Fibroblast of peridontal ligament (primary cell): Measurements from ENCODE around the gene GPR162.

ENCODE experiments used
- DNase-seq: peaks from one replicate; pipeline ENCODE4 v3.0.0-alpha.2; 2010; ENCODE audit errors: extremely low read depth

The GPR162 gene

DNA sequence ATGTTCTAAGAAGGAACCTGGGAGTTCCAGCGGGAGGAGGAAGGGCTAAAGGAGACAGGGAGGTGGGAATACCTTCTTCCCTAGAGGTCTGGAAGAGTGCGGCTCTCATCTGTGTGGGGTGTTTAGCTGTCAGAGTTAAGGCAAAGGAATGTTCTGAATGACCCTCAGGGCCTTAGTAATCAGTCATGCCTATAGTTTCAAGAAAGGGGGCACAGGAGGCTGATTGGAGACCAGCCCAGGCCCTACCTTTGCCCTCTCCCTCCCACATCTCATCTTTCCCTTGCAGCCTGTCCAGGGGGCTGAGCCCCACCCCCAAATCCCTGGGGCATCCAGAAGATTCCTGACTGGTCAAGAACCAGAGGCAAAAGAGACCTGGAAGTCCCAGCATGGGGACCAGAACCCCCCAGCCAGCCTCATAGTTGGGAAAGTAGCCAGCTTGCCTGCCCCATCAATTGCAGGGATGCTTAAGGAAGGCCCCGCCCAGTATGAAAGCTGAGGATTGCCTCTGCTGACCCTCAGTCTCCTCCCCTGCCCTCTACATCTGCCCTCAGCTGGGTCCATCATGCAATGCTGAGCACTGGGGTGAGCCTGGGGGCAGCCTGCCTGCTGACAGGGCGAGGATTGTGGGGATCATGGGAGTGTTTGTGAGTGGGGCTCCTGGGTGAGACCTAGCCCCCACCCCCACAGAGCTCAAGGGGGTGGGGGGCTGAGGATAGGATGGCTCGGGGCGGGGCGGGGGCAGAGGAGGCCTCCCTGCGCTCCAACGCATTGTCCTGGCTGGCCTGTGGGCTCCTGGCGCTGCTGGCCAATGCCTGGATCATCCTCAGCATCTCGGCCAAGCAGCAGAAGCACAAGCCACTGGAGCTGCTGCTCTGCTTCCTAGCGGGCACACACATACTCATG, 1.8 kb downstream of the GPR162 start:
- DNase-seq: no peak

DNA sequence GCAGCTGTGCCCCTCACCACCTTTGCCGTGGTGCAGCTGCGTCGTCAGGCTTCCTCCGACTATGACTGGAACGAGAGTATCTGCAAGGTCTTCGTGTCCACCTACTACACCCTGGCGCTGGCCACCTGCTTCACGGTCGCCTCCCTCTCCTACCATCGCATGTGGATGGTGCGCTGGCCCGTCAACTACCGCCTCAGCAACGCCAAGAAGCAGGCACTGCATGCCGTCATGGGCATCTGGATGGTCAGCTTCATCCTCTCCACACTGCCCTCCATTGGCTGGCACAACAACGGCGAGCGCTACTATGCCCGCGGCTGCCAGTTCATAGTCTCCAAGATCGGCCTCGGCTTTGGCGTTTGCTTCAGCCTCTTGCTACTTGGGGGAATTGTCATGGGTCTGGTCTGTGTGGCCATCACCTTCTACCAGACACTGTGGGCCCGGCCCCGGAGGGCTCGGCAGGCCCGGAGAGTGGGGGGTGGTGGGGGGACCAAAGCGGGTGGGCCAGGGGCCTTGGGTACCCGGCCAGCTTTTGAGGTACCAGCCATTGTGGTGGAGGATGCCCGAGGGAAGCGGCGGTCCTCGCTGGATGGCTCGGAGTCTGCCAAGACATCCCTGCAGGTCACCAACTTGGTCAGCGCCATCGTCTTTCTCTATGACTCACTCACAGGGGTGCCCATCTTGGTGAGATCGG, 2.6 kb downstream of the GPR162 start:
- DNase-seq: no peak

DNA sequence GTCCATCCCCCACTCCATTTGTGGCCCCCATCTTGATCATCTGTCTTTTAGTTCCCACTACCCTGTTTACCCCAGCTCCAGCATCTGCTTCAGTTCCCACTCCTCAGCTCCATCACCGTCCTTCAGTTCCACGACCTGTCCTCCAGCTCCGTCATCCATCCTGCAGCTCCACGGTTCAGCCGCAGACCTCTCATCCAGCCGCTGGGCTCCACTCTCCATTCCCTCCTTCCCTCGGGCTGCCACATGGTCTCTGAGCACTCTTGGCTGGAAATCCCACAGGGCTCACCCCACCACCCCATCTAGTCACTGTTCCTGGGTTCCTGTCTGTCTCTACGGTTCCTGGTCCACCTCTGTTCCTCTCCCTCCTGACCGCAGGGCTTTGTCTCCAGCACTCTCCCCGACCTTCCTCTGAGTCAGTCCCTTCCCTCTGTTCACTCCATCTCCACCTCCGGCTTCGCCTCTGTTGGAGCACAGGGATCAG, 3.3 kb downstream of the GPR162 start:
- DNase-seq: no peak

DNA sequence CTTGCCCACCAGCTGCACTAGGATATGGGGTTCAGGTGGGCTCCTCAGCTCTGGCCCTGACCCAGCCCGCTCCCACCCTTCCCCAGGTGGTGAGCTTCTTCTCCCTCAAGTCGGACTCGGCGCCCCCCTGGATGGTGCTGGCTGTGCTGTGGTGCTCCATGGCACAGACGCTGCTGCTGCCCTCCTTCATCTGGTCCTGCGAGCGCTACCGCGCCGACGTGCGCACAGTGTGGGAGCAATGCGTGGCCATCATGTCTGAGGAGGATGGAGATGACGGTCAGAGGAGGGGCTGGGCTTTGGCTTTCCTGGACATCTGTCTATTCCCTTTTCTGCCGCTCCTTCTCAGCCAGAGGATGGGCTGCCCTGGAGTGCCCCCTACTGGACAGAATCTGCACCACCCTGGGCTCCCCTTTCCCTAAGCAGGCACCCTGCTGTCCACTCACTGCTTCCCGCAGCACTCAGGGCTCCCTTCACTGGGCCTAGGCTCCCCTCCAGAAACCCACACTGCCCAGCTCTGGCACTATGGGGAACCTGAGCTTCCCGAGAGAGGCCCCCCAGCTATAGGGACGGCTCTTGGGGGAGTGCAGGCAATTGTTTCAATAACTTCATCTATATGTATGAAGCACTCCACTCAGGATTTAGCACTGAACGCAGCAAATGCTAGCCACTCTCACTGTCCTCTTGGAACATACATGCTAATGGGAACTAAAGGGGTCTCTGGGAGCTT, 3.9 kb downstream of the GPR162 start:
- peak; percentile 87 for DNase-seq

DNA sequence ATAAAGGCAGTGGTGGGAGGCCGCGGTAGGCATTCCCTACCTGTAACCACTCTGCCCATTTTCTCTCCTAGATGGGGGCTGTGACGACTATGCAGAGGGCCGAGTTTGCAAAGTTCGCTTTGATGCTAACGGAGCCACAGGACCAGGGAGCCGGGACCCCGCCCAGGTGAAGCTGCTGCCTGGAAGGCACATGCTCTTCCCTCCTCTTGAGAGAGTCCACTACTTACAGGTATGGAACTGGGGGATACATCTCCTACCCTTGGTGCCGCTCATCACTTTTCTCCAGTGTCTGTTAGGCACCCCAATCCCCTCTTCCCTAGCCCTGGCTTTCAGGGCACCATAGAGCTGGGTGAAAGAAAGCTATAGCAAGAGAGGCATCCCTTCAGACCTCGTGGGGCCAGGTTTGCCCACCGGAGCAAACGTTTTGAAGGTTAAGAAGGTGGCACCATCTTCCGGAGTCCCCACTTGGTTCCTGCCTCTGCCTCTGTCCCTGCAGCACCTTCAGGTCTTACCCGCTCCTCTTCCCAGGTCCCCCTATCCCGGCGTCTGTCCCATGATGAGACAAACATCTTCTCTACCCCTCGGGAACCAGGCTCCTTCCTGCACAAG, 4.6 kb downstream of the GPR162 start:
- no peak for DNase-seq

DNA sequence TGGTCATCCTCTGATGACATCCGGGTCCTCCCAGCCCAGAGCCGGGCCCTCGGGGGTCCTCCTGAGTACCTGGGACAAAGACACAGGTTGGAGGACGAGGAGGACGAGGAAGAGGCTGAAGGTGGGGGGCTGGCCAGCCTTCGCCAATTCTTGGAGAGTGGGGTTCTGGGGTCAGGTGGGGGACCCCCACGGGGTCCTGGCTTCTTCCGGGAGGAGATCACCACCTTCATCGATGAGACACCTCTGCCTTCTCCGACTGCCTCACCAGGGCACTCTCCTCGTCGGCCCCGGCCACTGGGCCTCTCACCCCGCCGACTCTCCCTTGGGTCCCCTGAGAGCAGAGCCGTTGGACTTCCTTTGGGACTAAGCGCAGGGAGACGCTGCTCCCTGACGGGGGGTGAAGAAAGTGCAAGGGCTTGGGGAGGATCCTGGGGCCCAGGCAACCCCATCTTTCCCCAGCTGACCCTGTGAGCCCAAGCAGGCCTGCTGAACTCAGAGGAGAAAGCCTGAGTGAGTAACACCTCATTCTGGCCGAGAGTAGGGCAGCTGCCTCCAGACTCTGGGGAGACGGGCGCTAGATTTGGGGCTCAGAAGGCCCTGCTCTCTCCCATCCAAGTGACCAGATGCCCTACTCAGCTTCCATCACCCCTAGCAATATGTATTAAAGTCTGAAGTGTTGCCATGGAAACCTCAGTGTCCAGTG, 5.3 kb downstream of the GPR162 start:
- no peak for DNase-seq

DNA sequence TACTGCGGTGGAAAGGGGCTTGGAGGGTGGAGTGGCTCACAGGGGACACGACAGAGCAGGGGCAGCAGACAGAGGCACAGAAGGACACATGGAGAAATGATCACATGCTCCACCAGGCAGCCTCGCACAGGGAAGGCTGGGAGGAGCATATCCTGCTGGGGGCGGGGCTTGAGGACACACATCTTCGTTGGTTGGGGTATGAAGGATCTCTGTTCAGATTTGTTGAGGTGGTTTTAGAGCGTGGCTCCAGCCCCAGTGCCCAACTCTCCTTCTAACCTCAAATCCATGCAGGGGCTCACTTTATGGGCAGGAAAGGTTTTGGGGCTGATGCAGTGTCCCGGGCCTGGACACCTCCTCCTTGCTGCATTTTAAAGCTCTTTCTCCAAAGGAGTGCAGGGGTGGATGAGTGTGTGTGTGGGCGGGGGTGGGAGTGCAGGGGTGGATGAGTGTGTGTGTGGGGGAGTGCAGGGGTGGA, 5.9 kb downstream of the GPR162 start:
- DNase-seq: peak; percentile 73

DNA sequence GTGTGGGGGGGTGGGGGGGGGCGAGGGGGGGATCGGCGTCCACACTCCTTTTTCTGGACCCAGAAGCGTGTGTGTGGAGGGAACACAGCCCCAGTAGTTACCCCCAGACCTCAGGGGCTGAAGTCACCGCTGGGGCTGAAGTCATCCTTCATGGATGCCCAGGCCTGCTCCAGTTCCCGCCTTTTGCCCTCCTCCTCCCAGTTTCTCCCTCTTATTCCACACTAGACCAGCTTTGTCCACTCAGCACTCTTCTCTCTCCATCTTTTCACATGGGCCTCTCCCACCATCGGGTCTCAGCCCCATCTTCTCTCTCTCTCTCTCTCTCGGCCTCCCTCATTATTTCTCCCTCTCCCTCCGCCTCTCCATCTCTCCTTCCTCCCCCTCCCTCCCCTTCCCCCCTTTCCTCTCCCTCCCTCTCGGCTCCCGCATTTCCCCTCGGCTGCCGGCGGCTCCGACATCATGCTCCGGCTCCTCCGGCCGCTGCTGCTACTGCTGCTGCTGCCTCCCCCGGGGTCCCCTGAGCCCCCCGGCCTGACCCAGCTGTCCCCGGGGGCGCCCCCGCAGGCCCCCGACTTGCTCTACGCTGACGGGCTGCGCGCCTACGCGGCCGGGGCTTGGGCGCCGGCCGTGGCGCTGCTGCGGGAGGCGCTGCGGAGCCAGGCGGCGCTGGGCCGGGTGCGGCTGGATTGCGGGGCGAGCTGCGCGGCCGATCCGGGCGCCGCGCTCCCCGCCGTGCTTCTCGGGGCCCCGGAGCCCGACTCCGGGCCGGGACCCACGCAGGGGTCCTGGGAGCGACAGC, 6.6 kb downstream of the GPR162 start, which contains the start of gene P3H3:
Gene P3H3, plus strand, starts transcription at position 426 of the 799 bp plus-strand sequence. Its CDS starts 34 bp downstream, at position 460.
- peak; percentile 43 for DNase-seq

DNA sequence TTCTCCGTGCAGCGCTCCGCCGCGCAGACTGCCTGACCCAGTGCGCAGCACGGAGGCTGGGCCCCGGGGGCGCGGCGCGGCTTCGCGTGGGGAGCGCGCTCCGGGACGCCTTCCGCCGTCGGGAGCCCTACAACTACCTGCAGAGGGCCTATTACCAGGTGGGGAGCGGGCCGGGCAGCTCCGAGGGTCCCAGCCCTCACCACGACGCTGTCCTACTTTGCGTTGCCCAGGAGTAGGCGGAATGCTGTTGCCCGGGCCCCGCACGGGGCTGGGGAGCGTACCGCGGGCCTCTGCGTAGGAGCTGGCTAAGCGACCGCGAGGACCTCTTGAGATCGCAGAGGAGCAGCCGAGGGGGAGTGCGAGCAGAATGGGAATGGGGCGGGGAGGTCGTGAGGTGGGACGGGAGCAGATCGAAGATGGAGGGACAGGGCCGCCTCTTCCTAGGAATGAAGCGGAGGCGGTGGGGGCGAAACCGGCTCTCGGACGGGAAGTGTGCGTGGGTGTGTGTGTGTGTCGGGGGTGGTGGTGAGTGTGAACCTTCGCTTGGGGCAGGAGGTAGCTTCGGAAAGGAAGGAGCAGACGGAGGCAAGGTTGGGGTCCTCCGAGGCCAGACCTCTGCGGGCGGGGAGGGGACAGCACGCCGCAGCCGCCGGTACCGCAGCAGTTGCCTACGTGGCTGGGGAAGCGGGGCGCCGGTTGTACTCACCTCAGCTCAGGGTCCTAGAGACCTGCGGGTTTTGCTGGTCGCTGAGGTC, 7.3 kb downstream of the GPR162 start:
- DNase-seq: peak; percentile 27

DNA sequence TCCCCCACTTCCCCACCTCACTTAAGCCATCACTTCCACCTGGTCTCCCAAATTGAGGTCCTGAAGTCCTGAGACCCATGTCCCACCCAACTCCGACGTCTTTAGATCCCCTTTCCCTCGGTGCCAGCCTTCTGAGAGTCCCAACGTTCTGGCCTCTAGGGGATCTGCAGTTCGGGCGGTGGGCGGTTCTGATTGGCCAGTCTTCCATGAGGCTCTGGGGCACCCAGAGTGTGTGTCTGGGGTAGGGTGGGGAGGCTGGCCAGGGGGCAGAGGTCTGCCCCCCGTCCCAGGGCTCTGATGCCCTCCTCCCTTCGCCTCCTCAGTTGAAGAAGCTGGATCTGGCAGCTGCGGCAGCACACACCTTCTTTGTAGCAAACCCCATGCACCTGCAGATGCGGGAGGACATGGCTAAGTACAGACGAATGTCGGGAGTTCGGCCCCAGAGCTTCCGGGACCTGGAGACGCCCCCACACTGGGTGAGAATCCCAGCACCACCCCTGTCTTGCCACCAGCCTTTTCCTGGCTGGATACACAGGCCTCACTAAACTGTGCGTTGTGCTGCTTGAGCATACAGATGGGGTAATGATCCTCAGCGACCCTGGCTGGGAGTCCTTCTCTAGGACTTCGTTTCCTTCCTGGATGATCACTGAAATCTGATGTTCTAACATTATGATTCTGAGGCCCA, 8.1 kb downstream of the GPR162 start:
- DNase-seq: peak; percentile 49

DNA sequence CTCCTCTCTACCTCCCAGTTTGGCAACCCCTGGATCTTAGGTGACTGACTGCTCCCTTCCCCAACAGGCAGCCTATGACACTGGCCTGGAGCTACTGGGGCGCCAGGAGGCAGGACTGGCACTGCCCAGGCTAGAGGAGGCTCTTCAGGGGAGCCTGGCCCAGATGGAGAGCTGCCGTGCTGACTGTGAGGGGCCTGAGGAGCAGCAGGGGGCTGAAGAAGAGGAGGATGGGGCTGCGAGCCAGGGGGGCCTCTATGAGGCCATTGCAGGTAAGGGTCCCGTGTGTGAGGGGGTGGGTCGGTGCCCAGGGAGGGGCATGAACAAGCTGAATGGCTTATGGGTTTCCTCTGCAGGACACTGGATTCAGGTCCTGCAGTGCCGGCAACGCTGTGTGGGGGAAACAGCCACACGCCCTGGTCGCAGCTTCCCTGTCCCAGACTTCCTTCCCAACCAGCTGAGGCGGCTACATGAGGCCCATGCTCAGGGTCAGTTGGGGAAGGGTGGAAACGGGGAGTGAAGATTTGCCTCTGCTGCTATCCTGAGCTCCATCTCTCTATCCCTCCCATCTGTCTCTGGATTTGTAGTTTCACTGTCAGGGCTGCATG, 8.8 kb downstream of the GPR162 start:
- DNase-seq: no peak

DNA sequence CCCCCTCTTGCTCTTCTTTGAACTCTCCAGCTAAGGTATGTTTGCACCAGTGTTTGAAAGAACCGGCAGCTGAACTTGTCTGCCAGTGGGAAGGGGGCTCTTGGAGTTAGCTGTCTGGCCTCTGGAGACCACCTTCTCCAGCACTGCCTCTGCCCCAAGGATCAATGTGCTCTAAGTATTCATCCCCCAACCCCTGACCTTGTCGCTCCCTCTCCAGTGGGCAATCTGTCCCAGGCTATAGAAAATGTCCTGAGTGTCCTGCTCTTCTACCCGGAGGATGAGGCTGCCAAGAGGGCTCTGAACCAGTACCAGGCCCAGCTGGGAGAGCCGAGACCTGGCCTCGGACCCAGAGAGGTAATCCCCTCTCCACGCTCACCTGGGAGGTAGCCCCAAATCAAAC, 9.4 kb downstream of the GPR162 start:
- DNase-seq: no peak

DNA sequence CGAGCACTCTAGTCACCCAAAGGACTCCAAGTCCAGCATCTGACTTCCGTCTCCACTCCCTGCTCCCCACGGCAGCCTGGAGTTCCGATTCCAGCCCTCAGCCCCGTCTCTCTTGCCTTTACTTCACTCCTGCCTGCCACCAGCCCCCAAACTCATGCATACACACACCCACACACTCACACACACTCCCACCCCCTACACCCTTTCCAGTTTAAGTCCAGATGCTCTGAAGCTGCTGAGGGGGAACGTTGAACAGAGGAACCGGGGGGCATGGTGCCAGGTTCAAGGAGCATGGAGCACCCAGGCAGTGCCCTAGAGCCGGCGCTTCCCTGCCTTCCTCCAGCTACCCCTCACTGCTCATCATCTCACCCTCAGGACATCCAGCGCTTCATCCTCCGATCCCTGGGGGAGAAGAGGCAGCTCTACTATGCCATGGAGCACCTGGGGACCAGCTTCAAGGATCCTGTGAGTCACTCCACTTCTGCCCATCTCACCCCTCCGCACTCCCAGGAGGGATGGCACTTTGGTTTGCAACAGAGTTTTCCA, 9.9 kb downstream of the GPR162 start:
- no peak for DNase-seq

DNA sequence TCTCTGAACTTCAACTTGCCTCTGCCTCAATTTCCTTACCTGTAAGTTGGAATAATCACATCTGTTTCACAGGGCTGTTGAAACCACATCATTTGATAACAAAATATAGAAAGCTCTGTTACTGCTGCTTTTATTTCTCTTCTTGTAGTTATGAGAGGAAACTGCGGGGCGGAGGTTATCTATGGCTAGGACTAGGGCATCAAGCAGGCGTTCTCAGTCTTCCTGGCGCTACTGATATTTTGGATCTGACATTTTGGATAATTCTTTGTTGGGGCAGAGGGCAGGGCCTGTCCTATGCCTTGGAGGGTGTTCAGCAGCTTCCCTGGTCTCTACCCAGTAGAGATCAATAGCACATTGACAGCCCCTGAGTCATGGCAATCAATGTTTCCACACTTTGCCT, 10.5 kb downstream of the GPR162 start:
- DNase-seq: no peak

DNA sequence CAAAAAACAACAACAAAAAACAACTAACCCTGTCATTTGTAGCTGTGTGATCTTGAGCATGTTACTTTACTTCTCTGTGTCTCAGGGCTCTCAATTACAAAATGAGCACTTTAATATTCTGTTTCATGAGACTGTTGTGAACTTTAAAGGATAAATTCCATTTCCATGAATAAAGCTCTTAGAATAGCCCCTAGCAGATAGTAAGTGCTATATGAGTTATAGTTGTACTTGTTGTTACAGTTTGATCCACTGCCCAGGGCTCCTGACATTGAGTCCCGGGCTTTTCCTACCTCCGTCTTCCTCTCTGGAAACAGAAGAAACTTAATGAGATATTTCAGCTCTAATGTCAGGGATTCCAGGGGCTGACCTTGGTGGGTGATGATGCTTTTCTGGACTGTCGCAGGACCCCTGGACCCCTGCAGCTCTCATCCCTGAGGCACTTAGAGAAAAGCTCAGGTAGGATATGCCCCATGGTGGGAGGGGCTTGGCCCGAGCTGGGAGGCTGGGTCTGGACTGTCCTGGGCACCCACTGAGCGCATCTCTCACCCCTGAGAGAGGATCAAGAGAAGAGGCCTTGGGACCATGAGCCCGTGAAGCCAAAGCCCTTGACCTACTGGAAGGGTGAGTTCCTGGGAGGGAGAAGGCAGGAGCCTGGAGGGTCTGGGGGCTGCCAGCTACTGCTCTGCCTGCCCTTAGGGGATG, 11.7 kb downstream of the GPR162 start:
- no peak for DNase-seq

DNA sequence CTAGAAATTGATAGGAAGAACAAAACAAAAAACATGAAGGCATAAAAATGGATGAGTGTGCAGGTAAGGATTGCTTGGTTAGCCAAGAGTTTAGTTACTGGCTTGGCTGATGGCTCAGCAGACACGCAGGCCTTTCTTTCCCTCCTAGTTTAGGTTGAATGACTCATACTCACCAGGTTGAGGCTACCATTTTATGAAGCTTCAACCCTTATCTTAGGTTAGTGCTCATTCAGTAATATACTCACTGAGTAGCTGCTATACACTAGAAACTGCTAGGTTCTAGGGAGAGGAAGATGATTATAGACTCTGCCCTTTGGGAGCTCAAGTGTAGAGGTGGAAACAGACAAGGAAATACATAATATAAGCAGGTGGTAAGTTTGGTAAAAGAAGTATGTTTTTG, 12.6 kb downstream of the GPR162 start:
- DNase-seq: no peak

DNA sequence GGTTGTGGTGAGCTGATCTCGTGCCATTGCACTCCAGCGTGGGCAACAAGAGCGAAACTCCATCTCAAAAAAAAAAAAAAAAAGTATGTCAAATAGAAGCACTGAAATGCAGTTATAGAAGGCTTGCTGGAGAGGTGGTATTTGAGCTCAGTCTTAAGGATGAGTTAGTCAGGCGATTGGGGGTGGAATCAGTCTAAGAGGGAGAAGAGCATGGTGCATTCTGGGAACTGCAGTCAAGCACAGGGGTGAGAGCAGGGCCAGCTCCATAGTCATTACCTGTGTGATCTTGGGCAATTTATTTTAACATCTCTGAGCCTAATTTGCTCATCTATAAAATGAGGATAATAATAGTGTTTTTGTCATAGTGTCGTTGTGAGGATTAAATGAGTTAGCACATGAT, 13.3 kb downstream of the GPR162 start:
- no peak for DNase-seq

DNA sequence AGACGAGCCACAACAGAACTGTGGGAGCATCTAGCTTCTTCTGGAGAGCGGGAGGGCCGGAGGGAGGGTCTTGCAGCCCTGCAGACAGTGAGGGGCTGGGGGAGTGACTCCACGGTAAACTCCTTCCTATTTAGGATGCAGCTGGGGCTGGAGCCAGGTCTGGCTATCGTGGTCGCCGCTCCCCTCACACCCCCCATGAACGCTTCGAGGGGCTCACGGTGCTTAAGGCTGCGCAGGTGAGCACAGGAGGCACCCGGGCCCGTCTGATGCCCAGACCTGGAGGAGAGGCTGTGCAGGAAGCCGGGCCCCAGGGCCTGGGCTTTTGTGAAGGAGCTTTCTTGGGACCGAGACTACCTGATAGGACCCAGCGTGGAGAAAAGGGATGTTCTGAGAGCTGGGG, 15.2 kb downstream of the GPR162 start:
- no peak for DNase-seq
